Measurements from ENCODE around the gene RNASE13. TPM values are rescaled to one million over a fixed set of nuclear protein-coding genes. Genes with fewer than 3 reads are reported as not detected.
A peak's percentile ranks its signal among the peaks of the same experiment; 100 is the strongest.

RNASE13 gene
- polyA plus RNA-seq, 3 donors from 2014 or later = not detected

DNA sequence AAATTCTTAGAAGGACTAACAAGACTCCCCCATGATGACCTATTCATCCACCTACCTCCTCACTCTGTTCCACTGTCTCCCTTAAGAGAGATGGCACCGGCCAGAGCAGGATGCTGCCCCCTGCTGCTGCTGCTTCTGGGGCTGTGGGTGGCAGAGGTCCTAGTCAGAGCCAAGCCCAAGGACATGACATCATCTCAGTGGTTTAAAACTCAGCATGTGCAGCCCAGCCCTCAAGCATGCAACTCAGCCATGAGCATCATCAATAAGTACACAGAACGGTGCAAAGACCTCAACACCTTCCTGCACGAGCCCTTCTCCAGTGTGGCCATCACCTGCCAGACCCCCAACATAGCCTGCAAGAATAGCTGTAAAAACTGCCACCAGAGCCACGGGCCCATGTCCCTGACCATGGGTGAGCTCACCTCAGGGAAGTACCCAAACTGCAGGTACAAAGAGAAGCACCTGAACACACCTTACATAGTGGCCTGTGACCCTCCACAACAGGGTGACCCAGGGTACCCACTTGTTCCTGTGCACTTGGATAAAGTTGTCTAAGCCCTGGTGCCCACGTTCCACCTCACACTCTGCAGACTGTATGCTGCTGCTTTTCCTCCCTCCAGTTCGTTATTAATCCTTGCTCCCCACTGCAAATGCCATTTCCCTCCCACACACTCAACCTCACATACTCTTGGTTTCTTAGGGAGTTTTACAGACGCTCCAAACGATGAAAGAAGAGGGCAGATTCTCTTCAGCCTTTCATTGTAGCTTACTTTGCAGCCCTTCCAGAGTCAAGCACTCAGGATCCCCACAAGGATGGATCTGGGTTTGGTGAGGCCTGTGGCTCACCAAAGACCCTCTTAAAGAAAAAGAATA lies 23.4 kb upstream of the RNASE13 start, which contains the start of gene RNASE8:
Gene RNASE8 (plus strand): TSS at position 20 of the 873 bp plus-strand sequence. CDS start 71 bp downstream, at position 91.
- H3K27ac Mint-ChIP-seq = no peak within 1 kb of the TSS
- H3K4me3 Mint-ChIP-seq = no peak within 1 kb of the TSS
- H3K36me3 Mint-ChIP-seq = no peaks in the 10 kb centered on the region
- H3K4me1 Mint-ChIP-seq = no peaks in the 10 kb centered on the region
- no peak for DNase-seq
- H3K9me3 Mint-ChIP-seq = no peaks in the 10 kb centered on the region
- H3K27me3 Mint-ChIP-seq (ENCODE audit: low read depth in 3 of 3) = peaks cover under 1 to 10% (median 9%) of the 10 kb centered on the region in 3 donors

GRCh38 chr14:21056520-21057163 lies 22.0 kb upstream of the RNASE13 start:
- DNase-seq = no peak
- no peaks in the 10 kb centered on the region for H3K9me3 Mint-ChIP-seq
- no peak overlapping the region for H3K4me3 Mint-ChIP-seq
- H3K36me3 Mint-ChIP-seq = no peaks in the 10 kb centered on the region
- H3K27me3 Mint-ChIP-seq (ENCODE audit: low read depth in 3 of 3) = peaks cover 0 to 7% (median 2%) of the 10 kb centered on the region in 3 donors
- no peak overlapping the region for H3K27ac Mint-ChIP-seq
- H3K4me1 Mint-ChIP-seq = no peaks in the 10 kb centered on the region

DNA sequence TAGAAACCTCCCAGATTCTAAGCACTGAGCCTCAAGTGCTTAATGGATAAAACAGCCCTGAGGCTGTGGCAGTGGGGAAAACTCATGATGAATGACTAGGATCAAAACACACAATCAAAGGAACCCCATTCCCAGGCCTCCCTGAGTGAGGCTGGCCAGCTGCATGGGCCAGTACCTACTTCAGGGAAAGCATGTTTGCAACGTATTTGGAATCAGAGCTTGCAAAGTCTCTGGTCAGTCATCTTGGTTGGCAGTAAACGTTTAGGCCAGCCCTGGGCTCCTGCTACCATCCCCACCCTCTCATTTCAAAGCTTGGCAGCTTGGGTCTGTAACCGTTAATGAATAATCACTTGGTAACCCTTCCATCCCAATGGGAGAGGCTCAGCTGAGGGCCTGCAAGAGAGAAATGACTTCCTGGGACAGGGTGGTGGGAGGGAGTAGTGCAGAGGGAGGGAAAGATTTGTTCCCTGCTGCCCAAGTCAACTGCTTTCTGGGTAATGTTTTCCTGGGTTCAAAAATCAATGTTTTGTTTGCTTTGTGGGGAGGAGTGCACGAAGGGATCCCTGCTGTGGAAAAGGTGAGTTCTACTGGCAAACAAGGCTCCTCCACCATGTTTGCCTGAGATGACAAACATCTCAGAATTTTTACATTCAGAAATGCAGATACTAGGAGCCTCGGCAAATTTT lies 21.0 kb upstream of the RNASE13 start:
- Mint-ChIP-seq H3K27me3 (ENCODE audit: low read depth in 3 of 3) (peaks cover 0 to 7% (median 2%) of the 10 kb centered on the region in 3 donors), H3K4me3 (no peak overlapping the region), H3K4me1 (no peaks in the 10 kb centered on the region), H3K36me3 (no peaks in the 10 kb centered on the region), H3K9me3 (no peaks in the 10 kb centered on the region), H3K27ac (no peak overlapping the region)
- DNase-seq = no peak

GRCh38 chr14:21054768-21055145 lies 20.1 kb upstream of the RNASE13 start:
- H3K27me3 Mint-ChIP-seq (ENCODE audit: low read depth in 3 of 3) = peaks cover 0 to 7% (median 2%) of the 10 kb centered on the region in 3 donors
- DNase-seq = no peak
- H3K9me3 Mint-ChIP-seq = no peaks in the 10 kb centered on the region
- H3K4me3 Mint-ChIP-seq = no peak overlapping the region
- no peaks in the 10 kb centered on the region for H3K36me3 Mint-ChIP-seq
- no peaks in the 10 kb centered on the region for H3K4me1 Mint-ChIP-seq
- no peak overlapping the region for H3K27ac Mint-ChIP-seq

- H3K4me3 Mint-ChIP-seq = no peak overlapping the region
Measured at GRCh38 chr14:21054123-21054767, 19.6 kb upstream of the RNASE13 start.

GRCh38 chr14:21053184-21054122 lies 18.8 kb upstream of the RNASE13 start:
- Mint-ChIP-seq H3K9me3 (no peaks in the 10 kb centered on the region), H3K27me3 (ENCODE audit: low read depth in 3 of 3) (peaks cover 0 to 7% (median 2%) of the 10 kb centered on the region in 3 donors), H3K27ac (no peak overlapping the region), H3K4me1 (no peaks in the 10 kb centered on the region), H3K36me3 (no peaks in the 10 kb centered on the region), H3K4me3 (no peak overlapping the region)
- DNase-seq = no peak

More at GRCh38 chr14:21054123-21054767, 19.6 kb upstream of the RNASE13 start:
- peaks cover 0 to 7% (median 2%) of the 10 kb centered on the region in 3 donors for H3K27me3 Mint-ChIP-seq (ENCODE audit: low read depth in 3 of 3)
- no peaks in the 10 kb centered on the region for H3K36me3 Mint-ChIP-seq
- H3K9me3 Mint-ChIP-seq = no peaks in the 10 kb centered on the region
- DNase-seq = no peak
- no peak overlapping the region for H3K27ac Mint-ChIP-seq
- no peaks in the 10 kb centered on the region for H3K4me1 Mint-ChIP-seq

- Mint-ChIP-seq H3K4me3 (no peak overlapping the region), H3K27ac (no peak overlapping the region), H3K36me3 (no peaks in the 10 kb centered on the region), H3K27me3 (ENCODE audit: low read depth in 3 of 3) (peaks cover 0 to 2% (median 0%) of the 10 kb centered on the region in 3 donors), H3K4me1 (no peaks in the 10 kb centered on the region), H3K9me3 (no peaks in the 10 kb centered on the region)
- no peak for DNase-seq
Measured at GRCh38 chr14:21050597-21050996, 16.0 kb upstream of the RNASE13 start.

DNA sequence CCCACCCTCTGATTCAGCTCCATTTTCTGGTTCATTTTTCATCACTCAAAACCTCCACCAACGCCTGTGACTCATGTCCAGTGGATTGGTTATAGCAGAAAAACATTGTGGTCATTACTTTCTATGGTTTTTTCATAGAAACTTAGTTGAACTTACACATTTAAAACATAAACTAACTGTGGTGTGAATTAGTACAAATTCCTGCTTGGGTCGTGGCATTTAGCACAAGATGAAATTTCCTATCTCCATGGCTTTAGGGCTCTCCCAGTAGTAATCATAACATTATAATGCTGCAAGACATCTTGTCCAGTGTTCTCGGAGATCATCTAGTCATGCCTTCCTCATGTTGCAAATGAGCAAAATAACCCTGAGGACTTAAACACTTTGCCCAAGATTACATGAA lies 14.7 kb upstream of the RNASE13 start:
- Mint-ChIP-seq H3K9me3 (no peaks in the 10 kb centered on the region), H3K4me1 (no peaks in the 10 kb centered on the region), H3K4me3 (no peak overlapping the region), H3K36me3 (no peaks in the 10 kb centered on the region), H3K27ac (no peak overlapping the region), H3K27me3 (ENCODE audit: low read depth in 3 of 3) (peaks cover 0 to 2% (median 2%) of the 10 kb centered on the region in 3 donors)
- DNase-seq = no peak

DNA sequence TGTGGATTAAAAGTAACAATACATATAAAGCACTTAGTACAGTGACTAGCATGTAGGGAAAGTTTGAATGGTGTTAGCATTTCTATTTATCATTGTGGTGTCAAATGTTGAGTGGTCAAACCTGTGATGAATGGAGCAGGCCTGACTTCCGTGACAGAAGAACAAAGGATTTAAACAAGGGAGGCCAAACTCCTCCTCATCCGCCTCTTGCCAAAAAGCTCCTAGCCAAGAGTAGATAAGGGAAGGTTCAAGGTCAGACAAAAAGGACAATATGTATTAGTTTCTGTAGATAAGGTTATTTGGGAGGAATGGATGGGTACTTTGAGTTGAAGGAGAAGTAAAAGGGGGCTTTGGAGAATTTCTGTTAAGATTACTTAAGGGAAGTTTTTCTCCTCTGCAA lies 14.0 kb upstream of the RNASE13 start:
- Mint-ChIP-seq H3K9me3 (no peaks in the 10 kb centered on the region), H3K4me3 (no peak overlapping the region), H3K4me1 (no peaks in the 10 kb centered on the region), H3K27me3 (ENCODE audit: low read depth in 3 of 3) (peaks cover 0 to 2% (median 2%) of the 10 kb centered on the region in 3 donors), H3K36me3 (no peaks in the 10 kb centered on the region), H3K27ac (no peak overlapping the region)
- no peak for DNase-seq

DNA sequence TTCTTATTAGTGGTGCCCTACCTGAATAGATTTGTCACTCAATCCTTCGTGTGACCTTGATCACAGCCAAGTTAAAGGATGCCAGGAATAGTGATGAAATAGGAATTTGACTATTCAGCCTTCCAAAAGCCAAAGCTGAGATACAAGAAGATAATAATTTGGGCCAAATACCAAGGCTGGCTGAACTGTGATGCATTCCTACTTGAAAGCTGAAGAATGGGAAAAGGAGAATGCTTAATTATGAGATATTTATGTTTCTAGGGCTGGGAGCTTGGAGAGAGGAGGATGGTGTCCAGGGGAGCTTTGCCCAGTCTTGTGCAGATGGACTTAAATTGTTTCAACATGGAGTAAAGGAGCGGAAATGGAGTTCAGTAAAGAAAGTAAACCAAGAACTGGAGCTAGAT lies 12.8 kb upstream of the RNASE13 start:
- Mint-ChIP-seq H3K9me3 (no peaks in the 10 kb centered on the region), H3K4me3 (no peak overlapping the region), H3K36me3 (no peaks in the 10 kb centered on the region), H3K27ac (no peak overlapping the region), H3K4me1 (no peaks in the 10 kb centered on the region), H3K27me3 (ENCODE audit: low read depth in 3 of 3) (peaks cover 3 to 6% (median 4%) of the 10 kb centered on the region in 3 donors)
- DNase-seq = no peak

- H3K27me3 Mint-ChIP-seq (ENCODE audit: low read depth in 3 of 3) = peaks cover 4 to 6% (median 5%) of the 10 kb centered on the region in 3 donors
- H3K4me1 Mint-ChIP-seq = no peaks in the 10 kb centered on the region
- no peak for DNase-seq
- H3K27ac Mint-ChIP-seq = no peak overlapping the region
- no peak overlapping the region for H3K4me3 Mint-ChIP-seq
- H3K36me3 Mint-ChIP-seq = no peaks in the 10 kb centered on the region
- no peaks in the 10 kb centered on the region for H3K9me3 Mint-ChIP-seq
Measured at GRCh38 chr14:21043974-21044618, 9.5 kb upstream of the RNASE13 start.

- no peak overlapping the region for H3K4me3 Mint-ChIP-seq
- H3K9me3 Mint-ChIP-seq = no peaks in the 10 kb centered on the region
- no peaks in the 10 kb centered on the region for H3K36me3 Mint-ChIP-seq
- peak overlapping the region in 1 of 6 donors; percentile 26 for H3K27ac Mint-ChIP-seq
- H3K27me3 Mint-ChIP-seq (ENCODE audit: low read depth in 3 of 3) = peaks cover 4 to 6% (median 5%) of the 10 kb centered on the region in 3 donors
- no peak for DNase-seq
- H3K4me1 Mint-ChIP-seq = no peaks in the 10 kb centered on the region
Measured at GRCh38 chr14:21043387-21043973, 8.9 kb upstream of the RNASE13 start.
